T-helper 1 cell treated with Interleukin-12 subunit alpha and Interleukin-12 subunit beta and Interleukin-4 antibody, amounts not matched to agents 30 μg/mL and 1 μg/mL, for 36 hours (primary cell): ENCODE measurements around the gene EPB41L1.

Source experiments
- H3K27ac Mint-ChIP-seq: one replicate; pipeline ENCODE4 v1.8.0; 2021; ENCODE audit warnings: mild to moderate bottlenecking, mixed read lengths
- H3K27me3 Mint-ChIP-seq: one replicate; pipeline ENCODE4 v1.8.0; 2021; ENCODE audit warnings: low read depth, mixed read lengths
- H3K36me3 Mint-ChIP-seq: one replicate; pipeline ENCODE4 v1.8.0; 2021; ENCODE audit warnings: low read depth, mixed read lengths
- H3K4me1 Mint-ChIP-seq: one replicate; pipeline ENCODE4 v1.8.0; 2021; ENCODE audit warnings: low read depth, mixed read lengths
- H3K4me3 Mint-ChIP-seq: one replicate; pipeline ENCODE4 v1.8.0; 2021; ENCODE audit warnings: mild to moderate bottlenecking, moderate library complexity, mixed read lengths
- H3K9me3 Mint-ChIP-seq: one replicate; pipeline ENCODE4 v1.8.0; 2021; ENCODE audit warnings: mixed read lengths

EPB41L1 gene

GRCh38 chr20:36118371-36118770, 36.2 kb upstream of the EPB41L1 start:
- Mint-ChIP-seq H3K4me1 (no peaks in the 10 kb centered on the region), H3K9me3 (no peaks in the 10 kb centered on the region), H3K4me3 (no peak overlapping the region), H3K27ac (no peak overlapping the region), H3K27me3 (peaks cover 12% of the 10 kb centered on the region), H3K36me3 (no peaks in the 10 kb centered on the region)

GRCh38 chr20:36119537-36119936, 35.0 kb upstream of the EPB41L1 start:
- H3K9me3 Mint-ChIP-seq: no peaks in the 10 kb centered on the region
- H3K36me3 Mint-ChIP-seq: no peaks in the 10 kb centered on the region
- H3K27me3 Mint-ChIP-seq: peaks cover 11% of the 10 kb centered on the region
- H3K27ac Mint-ChIP-seq: no peak overlapping the region
- no peak overlapping the region for H3K4me3 Mint-ChIP-seq
- H3K4me1 Mint-ChIP-seq: no peaks in the 10 kb centered on the region

- Mint-ChIP-seq H3K27me3 (peaks cover 11% of the 10 kb centered on the region), H3K27ac (no peak overlapping the region), H3K9me3 (no peaks in the 10 kb centered on the region), H3K4me3 (no peak overlapping the region), H3K4me1 (no peaks in the 10 kb centered on the region), H3K36me3 (no peaks in the 10 kb centered on the region)
These were observed 34.3 kb upstream of the EPB41L1 start for GRCh38 chr20:36120241-36120640.

- Mint-ChIP-seq H3K4me3 (no peak overlapping the region), H3K36me3 (no peaks in the 10 kb centered on the region), H3K4me1 (peaks cover 2% of the 10 kb centered on the region), H3K27me3 (peaks cover 14% of the 10 kb centered on the region), H3K27ac (no peak overlapping the region), H3K9me3 (no peaks in the 10 kb centered on the region)
These were observed 33.5 kb upstream of the EPB41L1 start for GRCh38 chr20:36120991-36121390.

GRCh38 chr20:36121981-36122930, 32.3 kb upstream of the EPB41L1 start:
- no peaks in the 10 kb centered on the region for H3K36me3 Mint-ChIP-seq
- no peak overlapping the region for H3K27ac Mint-ChIP-seq
- no peaks in the 10 kb centered on the region for H3K9me3 Mint-ChIP-seq
- peaks cover 11% of the 10 kb centered on the region for H3K27me3 Mint-ChIP-seq
- peaks cover 2% of the 10 kb centered on the region for H3K4me1 Mint-ChIP-seq
- H3K4me3 Mint-ChIP-seq: no peak overlapping the region

- Mint-ChIP-seq H3K27me3 (peaks cover 11% of the 10 kb centered on the region), H3K4me3 (no peak overlapping the region), H3K4me1 (peaks cover 2% of the 10 kb centered on the region), H3K9me3 (no peaks in the 10 kb centered on the region), H3K36me3 (no peaks in the 10 kb centered on the region), H3K27ac (no peak overlapping the region)
These were observed 31.6 kb upstream of the EPB41L1 start for GRCh38 chr20:36122931-36123288.

GRCh38 chr20:36125097-36125496, 29.4 kb upstream of the EPB41L1 start:
- Mint-ChIP-seq H3K27me3 (peaks cover 5% of the 10 kb centered on the region), H3K36me3 (no peaks in the 10 kb centered on the region), H3K9me3 (no peaks in the 10 kb centered on the region), H3K4me1 (peaks cover 2% of the 10 kb centered on the region), H3K4me3 (no peak overlapping the region), H3K27ac (no peak overlapping the region)

- peaks cover 2% of the 10 kb centered on the region for H3K4me1 Mint-ChIP-seq
- no peak overlapping the region for H3K4me3 Mint-ChIP-seq
- H3K27me3 Mint-ChIP-seq: peaks cover 5% of the 10 kb centered on the region
- no peak overlapping the region for H3K27ac Mint-ChIP-seq
- H3K9me3 Mint-ChIP-seq: no peaks in the 10 kb centered on the region
- no peaks in the 10 kb centered on the region for H3K36me3 Mint-ChIP-seq
These were observed 27.6 kb upstream of the EPB41L1 start for GRCh38 chr20:36126836-36127527.

GRCh38 chr20:36128463-36129159, 25.9 kb upstream of the EPB41L1 start:
- H3K27me3 Mint-ChIP-seq: peaks cover 5% of the 10 kb centered on the region
- H3K4me1 Mint-ChIP-seq: peaks cover 2% of the 10 kb centered on the region
- H3K27ac Mint-ChIP-seq: no peak overlapping the region
- no peaks in the 10 kb centered on the region for H3K9me3 Mint-ChIP-seq
- H3K4me3 Mint-ChIP-seq: no peak overlapping the region
- H3K36me3 Mint-ChIP-seq: no peaks in the 10 kb centered on the region

GRCh38 chr20:36129160-36129543, 25.4 kb upstream of the EPB41L1 start:
- peaks cover 5% of the 10 kb centered on the region for H3K27me3 Mint-ChIP-seq
- H3K4me1 Mint-ChIP-seq: peaks cover 2% of the 10 kb centered on the region
- H3K27ac Mint-ChIP-seq: no peak overlapping the region
- H3K36me3 Mint-ChIP-seq: no peaks in the 10 kb centered on the region
- no peak overlapping the region for H3K4me3 Mint-ChIP-seq
- no peaks in the 10 kb centered on the region for H3K9me3 Mint-ChIP-seq

GRCh38 chr20:36130390-36130789, 24.1 kb upstream of the EPB41L1 start:
- H3K9me3 Mint-ChIP-seq: no peaks in the 10 kb centered on the region
- H3K27ac Mint-ChIP-seq: no peak overlapping the region
- no peaks in the 10 kb centered on the region for H3K36me3 Mint-ChIP-seq
- H3K4me1 Mint-ChIP-seq: peaks cover 2% of the 10 kb centered on the region
- no peak overlapping the region for H3K4me3 Mint-ChIP-seq
- peaks cover 3% of the 10 kb centered on the region for H3K27me3 Mint-ChIP-seq

- Mint-ChIP-seq H3K4me3 (no peak overlapping the region), H3K27ac (no peak overlapping the region), H3K9me3 (no peaks in the 10 kb centered on the region), H3K27me3 (no peaks in the 10 kb centered on the region), H3K4me1 (no peaks in the 10 kb centered on the region), H3K36me3 (no peaks in the 10 kb centered on the region)
These were observed 21.7 kb upstream of the EPB41L1 start for GRCh38 chr20:36132802-36133211.

GRCh38 chr20:36133821-36134220, 20.7 kb upstream of the EPB41L1 start:
- Mint-ChIP-seq H3K9me3 (no peaks in the 10 kb centered on the region), H3K4me3 (no peak overlapping the region), H3K4me1 (no peaks in the 10 kb centered on the region)

GRCh38 chr20:36135159-36135558, 19.4 kb upstream of the EPB41L1 start:
- no peaks in the 10 kb centered on the region for H3K27me3 Mint-ChIP-seq
- H3K36me3 Mint-ChIP-seq: no peaks in the 10 kb centered on the region
- H3K27ac Mint-ChIP-seq: no peak overlapping the region
- no peak overlapping the region for H3K4me3 Mint-ChIP-seq
- H3K4me1 Mint-ChIP-seq: no peaks in the 10 kb centered on the region
- H3K9me3 Mint-ChIP-seq: no peaks in the 10 kb centered on the region

More at GRCh38 chr20:36133821-36134220, 20.7 kb upstream of the EPB41L1 start:
- H3K36me3 Mint-ChIP-seq: no peaks in the 10 kb centered on the region
- H3K27ac Mint-ChIP-seq: no peak overlapping the region
- H3K27me3 Mint-ChIP-seq: no peaks in the 10 kb centered on the region
